Effector memory CD4-positive, alpha-beta T cell (primary cell): ENCODE results near the gene ACBD4.
"Not testable (repeated sequence)": the region's sequence is repeated elsewhere in the genome, so short reads cannot be mapped to it uniquely, and the experiment has no call there.

Source experiments
- DNase-seq, 3 donors: peaks; one replicate each; pipeline ENCODE4 v3.0.0-alpha.2; 2020
- H3K27ac ChIP-seq: 2 replicates; pipeline ENCODE4 v1.7.0; 2013; ENCODE audit warnings: mild to moderate bottlenecking, low read length, moderate library complexity; ENCODE audit not compliant: insufficient read depth, poor library complexity, severe bottlenecking
- H3K27me3 ChIP-seq: replicated peaks from 2 replicates; pipeline ENCODE4 v1.7.0; 2013; ENCODE audit warnings: mild to moderate bottlenecking, low read length; ENCODE audit not compliant: insufficient read depth, control insufficient read depth, poor library complexity, severe bottlenecking
- H3K36me3 ChIP-seq: 2 replicates; pipeline ENCODE4 v1.7.0; 2013; ENCODE audit warnings: mild to moderate bottlenecking, low read length, moderate library complexity; ENCODE audit not compliant: control insufficient read depth, insufficient read depth
- H3K4me1 ChIP-seq: 2 replicates; pipeline ENCODE4 v1.7.0; 2013; ENCODE audit warnings: low read length, mild to moderate bottlenecking; ENCODE audit not compliant: control insufficient read depth, insufficient read depth, poor library complexity, severe bottlenecking
- H3K4me3 ChIP-seq: 2 replicates; pipeline ENCODE4 v1.7.0; 2013; ENCODE audit warnings: low read length, low read depth, mild to moderate bottlenecking; ENCODE audit not compliant: insufficient read depth, poor library complexity, severe bottlenecking
- H3K9me3 ChIP-seq: 2 replicates; pipeline ENCODE4 v1.7.0; 2013; ENCODE audit warnings: mild to moderate bottlenecking, low read length, moderate library complexity; ENCODE audit not compliant: control insufficient read depth

Gene ACBD4

DNA sequence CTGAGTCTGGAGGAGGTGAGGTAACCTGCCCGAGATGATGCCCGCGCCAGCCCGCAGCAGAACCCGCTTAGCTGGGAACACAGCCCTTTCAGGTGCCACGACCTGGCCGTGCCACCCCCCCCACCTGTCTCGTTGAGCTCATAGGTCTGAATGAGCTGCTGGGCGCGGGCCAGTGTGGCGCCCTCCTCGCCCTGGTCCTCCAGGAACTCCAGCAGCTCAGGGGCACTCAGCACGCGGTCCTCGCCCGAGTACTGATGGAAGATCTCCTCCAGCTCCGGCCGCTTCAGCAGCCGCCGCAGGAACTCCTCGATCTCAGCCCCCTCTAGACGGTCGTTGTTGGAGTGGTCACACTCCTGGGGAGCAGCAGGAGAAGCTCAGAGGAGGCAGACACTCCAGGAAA is 16.8 kb upstream of the ACBD4 start:
- Histone ChIP-seq H3K4me1 (no peaks in the 10 kb centered on the region), H3K27me3 (no peaks in the 10 kb centered on the region), H3K27ac (no peak overlapping the region), H3K4me3 (no peak overlapping the region), H3K9me3 (no peaks in the 10 kb centered on the region), H3K36me3 (no peaks in the 10 kb centered on the region)
- DNase-seq, result no peak

DNA sequence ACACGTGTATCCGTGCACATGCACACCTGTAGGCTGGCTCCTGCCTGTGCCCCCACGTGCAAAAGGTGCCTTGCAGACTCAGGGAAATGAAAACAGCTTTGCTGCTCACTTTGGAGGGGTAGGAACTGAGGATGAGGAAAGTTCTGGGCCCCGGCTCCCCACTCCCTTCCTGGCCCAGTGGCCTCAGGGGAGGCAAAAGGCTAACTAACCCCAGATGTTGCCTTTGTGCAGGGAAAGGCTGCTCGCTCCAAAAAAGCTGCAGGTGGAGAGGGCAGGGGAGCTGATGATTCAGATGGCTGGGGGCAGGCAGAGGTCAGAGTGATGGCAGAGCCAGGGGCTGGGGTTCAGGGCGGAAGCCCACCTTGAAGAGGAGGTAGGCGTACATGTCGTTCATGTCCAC is 15.5 kb upstream of the ACBD4 start:
- DNase-seq, result no peak
- Histone ChIP-seq H3K27ac (no peak overlapping the region), H3K27me3 (no peaks in the 10 kb centered on the region), H3K36me3 (no peaks in the 10 kb centered on the region), H3K4me1 (no peaks in the 10 kb centered on the region), H3K4me3 (no peak overlapping the region), H3K9me3 (no peaks in the 10 kb centered on the region)

DNA sequence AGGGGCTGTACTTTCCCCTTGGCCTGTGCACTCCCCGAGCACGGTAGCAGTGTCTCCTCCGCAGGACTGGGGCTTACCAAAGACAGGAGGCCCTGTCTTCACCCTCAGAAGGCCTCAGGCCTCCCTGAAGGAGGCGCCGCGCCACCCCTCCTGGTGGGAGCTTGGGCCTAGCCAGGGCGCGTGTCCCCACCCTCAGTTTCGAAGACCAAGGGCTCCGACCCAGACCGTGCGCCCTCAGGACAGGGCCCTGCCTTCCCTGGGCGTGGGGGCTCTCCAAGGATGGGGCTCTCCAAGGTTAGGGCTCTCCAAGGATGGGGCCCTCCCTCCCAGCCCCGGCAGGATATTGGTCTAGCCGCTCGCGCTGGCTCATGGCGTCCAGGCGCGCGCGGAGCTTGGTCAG is 14.9 kb upstream of the ACBD4 start:
- Histone ChIP-seq H3K27me3 (no peaks in the 10 kb centered on the region), H3K27ac (no peak overlapping the region), H3K4me3 (no peak overlapping the region), H3K4me1 (no peaks in the 10 kb centered on the region), H3K36me3 (no peaks in the 10 kb centered on the region), H3K9me3 (no peaks in the 10 kb centered on the region)
- no peak for DNase-seq

DNA sequence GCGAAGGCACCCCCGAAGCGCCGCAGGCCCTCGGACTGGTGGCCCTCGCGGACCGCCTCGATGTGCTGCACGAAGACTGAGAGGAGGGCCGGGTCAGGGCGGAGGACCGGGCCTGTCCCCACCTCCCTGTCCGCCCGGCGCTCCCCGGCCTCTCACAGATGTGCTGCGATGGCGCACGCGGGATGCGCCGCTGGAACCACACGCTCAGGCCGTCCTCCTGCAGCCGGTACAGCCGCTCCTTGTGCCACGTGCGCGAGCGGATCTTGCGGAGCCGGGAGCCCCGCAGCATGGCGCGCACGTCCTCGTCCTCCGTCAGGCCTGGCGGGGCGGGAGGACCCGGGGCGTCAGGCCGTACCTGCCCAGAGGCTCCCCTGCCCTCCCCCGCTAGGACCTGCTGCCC is 14.4 kb upstream of the ACBD4 start:
- Histone ChIP-seq H3K4me1 (no peaks in the 10 kb centered on the region), H3K36me3 (no peaks in the 10 kb centered on the region), H3K27me3 (no peaks in the 10 kb centered on the region), H3K27ac (no peak overlapping the region), H3K9me3 (no peaks in the 10 kb centered on the region), H3K4me3 (no peak overlapping the region)
- DNase-seq, result no peak

DNA sequence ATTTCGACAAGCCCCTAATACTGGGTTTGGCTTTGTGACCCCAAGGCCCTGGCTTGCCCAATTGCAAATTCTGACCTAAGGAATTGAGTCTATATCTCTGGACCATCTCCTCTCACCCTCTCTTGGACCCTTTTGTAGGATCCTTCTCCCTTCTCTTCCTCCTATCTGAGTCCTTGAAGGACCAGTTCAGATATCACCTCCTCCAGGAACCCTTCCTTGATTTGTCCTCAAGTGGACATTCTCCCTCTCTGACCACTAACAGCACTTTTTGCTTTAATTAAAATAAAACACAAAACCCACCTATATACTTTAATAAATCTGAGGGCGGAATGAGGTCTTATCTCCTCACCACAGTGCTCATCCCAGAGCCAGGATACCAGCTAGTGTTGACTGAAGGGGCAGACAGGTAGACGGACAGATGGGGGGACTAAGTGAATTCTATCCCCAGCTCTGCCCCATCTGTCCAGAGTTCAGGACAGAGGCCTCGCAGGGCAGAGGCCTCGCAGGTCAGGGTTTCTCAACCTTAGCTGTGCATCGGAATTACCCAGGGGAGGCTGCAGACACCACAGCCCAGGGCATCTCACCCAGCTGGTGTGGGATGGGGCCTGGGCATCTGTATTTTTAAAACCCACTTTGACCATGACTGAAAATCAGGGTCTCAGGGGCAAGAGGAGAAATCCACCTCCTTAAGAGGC is 12.3 kb upstream of the ACBD4 start:
- no peaks in the 10 kb centered on the region for H3K4me1 ChIP-seq
- H3K36me3 ChIP-seq, result no peaks in the 10 kb centered on the region
- DNase-seq, result no peak
- no peak overlapping the region for H3K4me3 ChIP-seq
- no peak overlapping the region for H3K27ac ChIP-seq
- no peaks in the 10 kb centered on the region for H3K9me3 ChIP-seq
- no peaks in the 10 kb centered on the region for H3K27me3 ChIP-seq

DNA sequence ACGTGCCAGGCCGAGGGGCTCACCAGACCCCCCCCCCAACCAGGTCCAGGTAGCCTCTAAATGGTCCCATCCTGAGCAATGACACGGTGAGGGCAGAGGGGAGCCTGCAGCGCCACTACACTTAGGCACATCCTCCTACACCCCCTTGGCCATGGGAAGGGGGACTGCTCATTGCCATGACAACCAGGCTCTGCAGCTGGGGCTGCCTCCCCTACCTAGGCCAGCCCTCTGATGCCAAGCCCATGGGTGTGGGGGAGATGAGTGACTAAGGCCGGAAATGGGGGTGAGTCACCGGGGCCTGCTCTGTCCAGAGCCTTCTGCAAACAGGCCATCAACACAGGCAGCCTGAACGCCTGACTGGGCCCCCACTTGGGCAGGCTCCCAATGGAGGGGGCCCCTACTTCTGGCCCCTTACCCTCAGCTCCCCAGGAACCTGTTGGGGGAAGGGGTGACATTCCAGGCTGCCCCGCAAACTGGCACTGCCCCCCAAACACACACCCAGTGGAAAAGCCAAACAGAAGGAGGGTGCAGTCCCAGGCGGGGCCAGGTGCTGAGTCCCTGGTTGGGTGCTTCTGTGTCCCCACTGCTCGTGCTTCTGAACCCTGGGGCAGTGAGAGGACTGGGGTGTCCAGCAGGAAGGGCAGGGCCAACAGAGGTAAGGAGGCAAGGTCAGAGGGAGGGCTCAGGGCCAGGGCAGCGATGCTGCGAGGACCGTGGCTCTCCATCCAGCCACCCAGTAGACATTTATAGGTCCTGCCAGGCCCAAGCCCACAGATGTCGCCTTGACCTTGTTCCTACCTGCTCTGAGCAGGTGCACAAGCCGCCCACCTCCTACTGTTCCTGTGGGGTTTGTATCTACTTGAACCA is 11.3 kb upstream of the ACBD4 start:
- Histone ChIP-seq H3K4me1 (no peaks in the 10 kb centered on the region), H3K9me3 (no peaks in the 10 kb centered on the region), H3K4me3 (no peak overlapping the region), H3K36me3 (no peaks in the 10 kb centered on the region), H3K27ac (no peak overlapping the region), H3K27me3 (no peaks in the 10 kb centered on the region)
- DNase-seq, result peak in 1 of 3 donors; percentile 27

DNA sequence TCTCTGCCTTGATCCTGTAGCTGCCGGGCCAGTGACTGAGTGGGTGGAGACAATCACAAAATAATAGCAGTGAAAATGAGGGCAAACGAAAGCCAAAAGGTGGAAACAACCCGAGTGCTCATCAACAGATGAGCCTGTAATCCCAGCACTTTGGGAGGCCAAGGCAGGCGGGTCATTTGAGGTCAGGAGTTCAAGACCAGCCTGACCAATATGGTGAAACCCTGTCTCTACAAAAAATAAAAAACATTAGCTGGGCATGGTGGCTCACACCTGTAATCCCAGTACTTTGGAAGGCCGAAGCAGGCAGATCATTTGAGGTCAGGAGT is 10.7 kb upstream of the ACBD4 start:
- H3K4me3 ChIP-seq, H3K27ac ChIP-seq, H3K9me3 ChIP-seq, H3K36me3 ChIP-seq, H3K27me3 ChIP-seq, DNase-seq, H3K4me1 ChIP-seq: not testable (repeated sequence)

DNA sequence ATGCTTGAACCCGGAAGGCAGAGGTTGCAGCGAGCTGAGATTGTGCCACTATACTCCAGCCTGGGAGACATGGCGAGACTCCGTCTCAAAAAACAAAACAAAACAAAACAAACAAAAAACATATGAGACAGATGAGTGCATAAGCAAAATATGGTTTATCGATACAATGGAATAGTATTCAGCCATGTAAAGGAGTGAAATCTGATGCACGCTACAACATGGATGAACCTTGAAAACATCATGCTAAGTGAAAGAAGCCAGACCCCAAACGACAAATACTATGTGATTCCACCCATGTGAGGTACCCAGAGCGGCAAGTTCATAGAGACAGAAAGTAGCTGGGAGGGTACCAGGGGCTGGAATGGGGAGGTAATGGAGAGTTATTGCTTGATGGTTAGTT is 10.0 kb upstream of the ACBD4 start:
- DNase-seq, result no peak
- H3K4me1 ChIP-seq, result no peaks in the 10 kb centered on the region
- H3K27ac ChIP-seq, result no peak overlapping the region
- no peaks in the 10 kb centered on the region for H3K27me3 ChIP-seq
- H3K36me3 ChIP-seq, result no peaks in the 10 kb centered on the region
- no peaks in the 10 kb centered on the region for H3K9me3 ChIP-seq
- H3K4me3 ChIP-seq, result no peak overlapping the region

DNA sequence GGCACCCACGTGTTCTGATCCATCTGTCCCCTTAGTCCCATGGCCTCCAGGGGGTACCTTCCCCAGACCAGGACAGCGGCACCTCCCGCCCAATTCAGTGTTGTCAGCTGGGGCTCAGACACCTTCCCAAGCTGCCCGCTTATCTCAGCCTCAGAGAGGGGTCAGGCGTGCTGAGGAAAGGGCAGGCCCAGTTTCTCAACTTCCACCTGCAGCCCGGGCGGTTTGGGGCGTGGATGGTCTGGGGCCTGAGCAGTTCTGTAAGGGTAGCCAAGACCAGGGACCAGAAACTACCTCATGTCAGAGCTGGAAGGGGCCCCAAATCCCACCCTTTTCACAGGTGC is 8.3 kb upstream of the ACBD4 start:
- H3K27ac ChIP-seq, result no peak overlapping the region
- DNase-seq, result no peak
- no peaks in the 10 kb centered on the region for H3K36me3 ChIP-seq
- H3K9me3 ChIP-seq, result no peaks in the 10 kb centered on the region
- H3K27me3 ChIP-seq, result no peaks in the 10 kb centered on the region
- H3K4me3 ChIP-seq, result no peak overlapping the region
- H3K4me1 ChIP-seq, result no peaks in the 10 kb centered on the region

DNA sequence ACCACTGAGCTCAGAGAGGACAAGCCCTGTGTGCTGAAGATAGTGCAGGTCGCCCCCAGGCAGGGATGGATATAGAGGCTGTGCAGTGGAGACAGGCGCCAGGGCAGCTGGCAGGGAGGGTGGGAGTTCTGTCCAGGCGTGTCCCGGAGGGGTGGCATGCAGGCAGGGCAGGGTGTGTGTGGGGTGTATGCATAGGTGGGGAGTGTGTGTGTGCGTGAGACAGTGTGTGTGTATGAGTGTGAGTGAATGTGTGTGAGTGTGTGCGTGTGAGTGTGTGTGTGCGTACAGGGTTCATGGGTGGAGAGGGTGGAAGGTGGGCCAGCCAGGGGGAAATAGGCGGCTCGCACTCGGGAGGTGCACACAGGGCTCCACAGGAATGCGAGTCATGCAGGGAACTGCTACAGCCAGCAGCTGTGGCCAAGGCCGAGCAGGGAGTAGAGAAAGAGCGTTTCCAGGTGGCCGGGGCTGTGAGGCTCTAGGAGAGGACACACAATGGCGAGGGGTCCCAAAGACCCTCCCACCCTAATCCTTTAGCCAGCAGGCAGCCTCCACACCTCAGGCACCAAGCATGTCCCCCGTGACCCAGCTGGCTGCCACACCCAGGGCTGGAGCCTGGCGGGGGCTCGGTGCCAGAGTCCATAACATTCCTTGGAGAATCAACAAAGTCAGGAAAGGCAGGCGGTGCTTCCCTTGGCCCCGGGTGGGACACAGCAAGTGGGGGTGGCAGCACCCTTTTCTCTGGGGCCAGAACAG is 7.8 kb upstream of the ACBD4 start:
- no peaks in the 10 kb centered on the region for H3K27me3 ChIP-seq
- H3K36me3 ChIP-seq, result no peaks in the 10 kb centered on the region
- no peak for DNase-seq
- no peaks in the 10 kb centered on the region for H3K4me1 ChIP-seq
- H3K27ac ChIP-seq, result no peak overlapping the region
- H3K9me3 ChIP-seq, result no peaks in the 10 kb centered on the region
- no peak overlapping the region for H3K4me3 ChIP-seq
